HUDEP-2 (cell line): ENCODE measurements around the gene RAD51AP2.

Experiments used
- DNase-seq, 76 experiments: peaks; one replicate each; lab custom pipeline; 2025; ENCODE audit not compliant: unreplicated experiment in 76 of 76; lab: John Stamatoyannopoulos, UW

The RAD51AP2 gene

GRCh38 chr2:17471979-17472378, 46.3 kb downstream of the RAD51AP2 start:
- no peak for DNase-seq

- DNase-seq: peak in 6 of 76 experiments; percentile 2 to 8 (median 6)
Measured at GRCh38 chr2:17470855-17471641, 47.2 kb downstream of the RAD51AP2 start.

- DNase-seq: no peak
Measured at GRCh38 chr2:17461087-17461475, 57.2 kb downstream of the RAD51AP2 start.
